ENCODE measurements around the gene TBATA. TPM values are rescaled to one million over a fixed set of nuclear protein-coding genes. Genes with fewer than 3 reads are reported as not detected.
"Not testable (repeated sequence)": the region's sequence is repeated elsewhere in the genome, so short reads cannot be mapped to it uniquely, and the experiment has no call there.

TBATA gene
- total RNA-seq, 1 donor from 2014 or later = not detected

- DNase-seq (ENCODE audit: missing footprints); ATAC-seq; intact Hi-C loops (cut with DNase I): not testable (repeated sequence)
These were observed 14.7 kb downstream of the TBATA start for GRCh38 chr10:70770516-70770915.

DNA sequence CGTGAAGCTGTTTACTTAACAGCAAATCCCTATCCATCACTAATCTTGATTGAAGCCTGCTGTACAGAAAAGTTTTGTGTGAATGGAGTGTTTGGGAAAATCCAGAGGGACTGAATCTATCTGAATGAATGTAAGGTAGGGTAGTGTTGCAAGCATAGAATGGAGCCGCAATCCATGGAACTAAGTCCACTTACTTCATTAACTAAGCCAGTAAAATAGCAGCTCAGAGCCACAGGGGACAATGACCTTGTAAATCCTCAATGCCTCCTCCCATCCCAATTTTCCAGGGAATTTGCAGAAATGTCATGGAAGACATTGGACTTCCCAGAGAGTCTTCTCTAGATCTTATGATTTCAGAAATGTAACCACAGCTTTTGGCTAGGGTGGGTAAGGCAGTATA lies 15.2 kb downstream of the TBATA start:
- intact Hi-C loops (cut with DNase I) = no loop called here
- DNase-seq (ENCODE audit: missing footprints) (no peak), ATAC-seq (no peak)

- intact Hi-C loops (cut with DNase I) = no loop called here
- ATAC-seq = no peak
- DNase-seq (ENCODE audit: missing footprints) = no peak
These were observed 16.1 kb downstream of the TBATA start for GRCh38 chr10:70769121-70769520.

GRCh38 chr10:70768026-70768685 lies 17.0 kb downstream of the TBATA start:
- DNase-seq (ENCODE audit: missing footprints); ATAC-seq; intact Hi-C loops (cut with DNase I): not testable (repeated sequence)

DNA sequence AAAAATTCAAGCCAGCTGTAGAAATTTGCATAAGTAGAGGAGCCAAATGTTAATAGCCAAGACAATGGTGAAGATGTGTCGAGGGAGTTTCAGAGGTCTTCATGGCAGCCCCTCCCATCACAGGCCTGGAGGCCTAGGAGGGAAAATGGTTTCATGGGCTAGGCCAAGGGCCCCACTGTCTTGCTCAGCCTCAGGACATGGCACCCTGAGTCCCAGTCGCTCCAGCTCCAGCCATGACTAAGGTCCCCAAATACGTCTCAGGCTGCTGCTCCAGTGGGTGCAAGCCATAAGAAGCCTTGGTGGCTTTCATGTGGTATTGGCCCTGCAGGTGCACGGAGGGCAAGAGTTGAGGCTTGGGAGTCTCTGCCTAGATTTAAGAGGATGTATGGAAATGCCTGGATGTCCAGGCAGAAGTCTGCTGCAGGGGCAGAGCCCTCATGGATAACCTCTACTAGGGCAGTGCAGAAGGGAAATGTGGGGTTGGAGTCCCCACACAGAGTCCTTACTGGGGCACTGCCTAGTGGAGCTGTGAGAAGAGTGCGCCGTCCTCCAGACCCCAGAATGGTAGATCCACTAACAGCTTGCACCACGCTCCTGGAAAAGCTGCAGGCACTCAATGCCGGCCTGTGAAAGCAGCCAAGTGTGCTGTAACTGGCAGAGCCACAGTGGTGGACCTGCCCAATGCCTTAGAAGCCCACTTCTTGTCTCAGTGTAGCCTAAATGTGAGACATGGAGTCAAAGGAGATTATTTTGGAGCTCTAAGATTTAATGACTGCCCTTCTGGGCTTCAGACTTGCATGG lies 19.2 kb downstream of the TBATA start:
- intact Hi-C loops (cut with DNase I) = no loop called here
- no peak for DNase-seq (ENCODE audit: missing footprints)
- no peak for ATAC-seq

DNA sequence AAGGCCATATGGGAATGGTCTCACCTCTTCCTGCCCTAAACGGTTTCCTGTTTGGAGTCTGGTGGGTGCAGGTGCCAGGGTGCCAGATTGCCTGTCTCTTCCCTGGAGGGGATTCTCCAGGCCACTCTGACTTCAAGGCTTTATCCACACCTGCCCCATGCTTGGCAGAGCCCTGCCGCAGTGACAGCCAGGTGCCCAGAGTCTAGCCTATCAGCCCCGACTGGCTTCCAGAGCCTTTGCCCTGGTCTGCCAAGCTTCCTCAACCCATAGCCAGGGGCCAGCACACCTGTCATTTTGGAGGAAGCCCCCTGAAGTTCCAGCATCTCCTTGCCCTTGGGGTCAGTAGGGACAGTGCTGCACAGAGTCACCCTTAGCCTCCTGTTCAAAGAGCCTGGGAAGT lies 21.6 kb downstream of the TBATA start:
- intact Hi-C loops (cut with DNase I) = no loop called here
- ATAC-seq = no peak
- no peak for DNase-seq (ENCODE audit: missing footprints)

GRCh38 chr10:70762441-70763175 lies 22.6 kb downstream of the TBATA start:
- no peak for DNase-seq (ENCODE audit: missing footprints)
- ATAC-seq = no peak
- intact Hi-C loops (cut with DNase I) = no loop called here

DNA sequence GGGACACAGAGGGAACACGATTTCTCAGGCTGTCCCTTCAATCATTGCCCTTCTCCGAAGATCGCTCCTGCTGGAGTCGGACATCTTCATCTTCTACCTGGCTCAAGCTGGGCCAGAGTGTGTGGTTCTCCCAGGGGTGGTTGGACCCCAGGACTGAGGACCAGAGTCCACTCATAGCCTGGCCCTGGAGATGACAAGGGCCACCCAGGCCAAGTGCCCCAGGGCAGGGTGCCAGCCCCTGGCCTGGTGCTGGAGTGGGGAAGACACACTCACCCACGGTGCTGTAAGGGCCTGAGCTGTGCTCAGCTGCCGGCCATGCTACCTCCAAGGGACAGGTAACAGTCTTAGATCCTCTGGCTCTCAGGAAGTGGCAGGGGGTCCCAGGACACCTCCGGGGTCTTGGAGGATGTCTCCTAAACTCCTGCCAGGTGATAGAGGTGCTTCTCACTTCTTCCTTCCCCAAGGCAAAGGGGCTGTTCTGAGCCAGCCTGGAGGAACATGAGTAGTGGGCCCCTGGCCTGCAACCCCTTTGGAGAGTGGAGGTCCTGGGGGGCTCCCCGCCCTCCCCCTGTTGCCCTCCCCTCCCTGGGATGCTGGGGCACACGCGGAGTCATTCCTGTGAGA lies 23.3 kb downstream of the TBATA start:
- intact Hi-C loops (cut with DNase I) = loop anchor here (2.0 kb wide), 1 partner anchor 141 kb away; no protein-coding TSS in a partner anchor
- ATAC-seq = no peak
- DNase-seq (ENCODE audit: missing footprints) = no peak

- no peak for DNase-seq (ENCODE audit: missing footprints)
- intact Hi-C loops (cut with DNase I) = loop anchor here (2.0 kb wide), 1 partner anchor 140 kb away; no protein-coding TSS in a partner anchor
- ATAC-seq = no peak
These were observed 24.1 kb downstream of the TBATA start for GRCh38 chr10:70761031-70761601.

GRCh38 chr10:70760271-70760787 lies 24.8 kb downstream of the TBATA start:
- intact Hi-C loops (cut with DNase I) = loop anchor here (2.0 kb wide), 1 partner anchor 140 kb away; no protein-coding TSS in a partner anchor
- no peak for DNase-seq (ENCODE audit: missing footprints)
- no peak for ATAC-seq

- DNase-seq (ENCODE audit: missing footprints) (no peak), ATAC-seq (peak; percentile 14)
- intact Hi-C loops (cut with DNase I) = loop anchor here (1.0 to 2.0 kb wide), 5 partner anchors 121 to 297 kb away; no protein-coding TSS in a partner anchor
These were observed 25.4 kb downstream of the TBATA start for GRCh38 chr10:70759781-70760180.

GRCh38 chr10:70758757-70759514 lies 26.2 kb downstream of the TBATA start:
- intact Hi-C loops (cut with DNase I) = loop anchor here (1.0 to 2.0 kb wide), 4 partner anchors 121 to 296 kb away; no protein-coding TSS in a partner anchor

DNA sequence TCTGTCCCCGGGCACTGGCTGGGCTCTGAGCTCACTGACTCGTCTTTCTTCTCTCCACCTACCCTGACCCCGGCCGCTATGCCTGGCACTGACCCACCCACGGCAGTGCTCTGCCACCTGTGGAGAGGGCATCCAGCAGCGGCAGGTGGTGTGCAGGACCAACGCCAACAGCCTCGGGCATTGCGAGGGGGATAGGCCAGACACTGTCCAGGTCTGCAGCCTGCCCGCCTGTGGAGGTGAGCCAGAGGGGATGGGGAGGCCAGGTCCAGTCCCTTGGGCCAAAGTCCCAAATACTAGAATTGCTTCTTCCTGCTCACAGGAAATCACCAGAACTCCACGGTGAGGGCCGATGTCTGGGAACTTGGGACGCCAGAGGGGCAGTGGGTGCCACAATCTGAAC lies 27.3 kb downstream of the TBATA start:
- no peak for ATAC-seq
- intact Hi-C loops (cut with DNase I) = loop anchor here (2.0 kb wide), 2 partner anchors 199 to 295 kb away; no protein-coding TSS in a partner anchor
- DNase-seq (ENCODE audit: missing footprints) = no peak

More at GRCh38 chr10:70758757-70759514, 26.2 kb downstream of the TBATA start:
- ATAC-seq = peak; percentile 42
- no peak for DNase-seq (ENCODE audit: missing footprints)

GRCh38 chr10:70756700-70757360 lies 28.3 kb downstream of the TBATA start:
- ATAC-seq (no peak), DNase-seq (ENCODE audit: missing footprints) (no peak)
- intact Hi-C loops (cut with DNase I) = no loop called here

DNA sequence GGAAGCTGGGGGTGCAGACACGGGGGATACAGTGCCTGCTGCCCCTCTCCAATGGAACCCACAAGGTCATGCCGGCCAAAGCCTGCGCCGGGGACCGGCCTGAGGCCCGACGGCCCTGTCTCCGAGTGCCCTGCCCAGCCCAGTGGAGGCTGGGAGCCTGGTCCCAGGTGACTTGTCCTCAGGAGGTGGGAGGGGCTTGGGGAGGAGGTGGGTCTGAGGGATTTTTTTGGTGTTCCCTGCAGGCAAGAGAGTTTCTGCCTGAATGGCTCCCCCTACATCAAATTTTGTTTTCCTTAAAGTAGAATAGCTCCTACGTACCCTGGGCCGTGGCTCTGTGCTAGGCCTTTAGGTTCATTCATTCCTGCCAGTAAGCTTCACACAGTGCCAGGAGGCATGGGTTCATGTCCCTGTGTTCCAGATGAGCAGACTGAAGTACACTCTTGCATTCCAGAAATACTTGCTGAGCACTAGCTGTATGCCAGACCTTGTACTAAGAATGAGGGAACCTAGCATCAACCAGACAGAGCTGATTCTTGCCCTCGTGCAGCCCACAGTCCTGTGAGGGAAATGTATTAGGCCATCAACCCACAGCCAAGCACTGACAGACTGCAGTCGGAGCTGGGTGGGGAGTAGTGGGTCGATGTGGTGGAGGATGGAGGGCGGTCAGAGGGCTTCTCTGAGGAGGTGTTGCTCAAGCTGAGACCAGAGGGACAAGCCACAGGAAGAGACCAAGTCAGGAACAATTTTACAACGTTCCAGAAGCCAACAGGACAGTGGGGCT lies 31.1 kb downstream of the TBATA start:
- ATAC-seq = peak; percentile 76
- intact Hi-C loops (cut with DNase I) = loop anchor here (1.0 kb wide), 1 partner anchor 80 kb away; no protein-coding TSS in a partner anchor
- no peak for DNase-seq (ENCODE audit: missing footprints)

DNA sequence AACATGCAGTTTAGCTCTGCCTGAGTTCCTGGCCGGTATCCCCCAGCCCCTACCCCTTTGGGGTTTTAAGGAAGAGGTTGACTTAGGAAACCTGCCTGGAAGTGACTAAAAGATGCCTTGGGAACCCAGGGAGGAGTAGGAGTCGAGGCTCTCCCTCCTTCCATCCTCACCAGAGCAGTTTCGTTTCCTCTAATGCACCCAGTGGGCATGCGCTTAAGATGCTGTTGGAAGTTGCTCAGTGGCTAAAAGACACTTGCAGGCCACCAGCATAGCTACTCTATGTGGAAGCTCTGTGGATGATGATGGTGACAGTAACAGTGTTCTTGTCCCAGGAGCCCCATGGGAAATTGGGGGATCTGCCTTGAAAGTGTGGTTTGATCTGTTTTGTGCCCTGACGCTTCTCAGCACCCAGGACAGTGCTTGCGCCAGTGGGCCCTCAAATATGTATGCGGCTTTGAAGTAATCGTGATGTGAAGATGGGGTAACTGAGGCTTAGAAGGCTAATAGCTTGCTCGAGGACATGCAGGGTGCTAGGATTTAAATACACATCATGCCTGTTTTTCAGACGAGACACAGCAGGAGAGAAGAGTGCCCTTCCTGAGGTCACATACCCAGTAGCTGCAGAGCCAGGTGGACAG lies 32.0 kb downstream of the TBATA start:
- DNase-seq (ENCODE audit: missing footprints) (no peak), ATAC-seq (no peak)
- intact Hi-C loops (cut with DNase I) = loop anchor here (1.0 kb wide), 1 partner anchor 79 kb away; no protein-coding TSS in a partner anchor

Data from Right ventricle myocardium inferior (tissue), 1 donor.